IMR-90 (cell line): Measurements from ENCODE around the gene SCYGR2. TPM values are rescaled to one million over a fixed set of nuclear protein-coding genes. Genes with fewer than 3 reads are reported as not detected.

Experiments used
- ATAC-seq: fragments of 200-7000 bp; cut with Tn5 transposase; 2 replicates; pipeline ENCODE4 v1.9.1; 2020; ENCODE audit warnings: low read depth, mild to moderate bottlenecking, moderate library complexity
- BruUV-seq: library from RNA; stranded (reverse); fragments of 400-500 nt; replicated peaks from 2 replicates; lab custom pipeline; 2021; lab: Mats Ljungman, UMichigan
- CTCF ChIA-PET: fragments of 300-600 bp; formaldehyde crosslinking; extraction: SDS; loops from one replicate; lab custom pipeline; 2021; ENCODE audit warnings: antibody characterized with exemption; lab: Yijun Ruan, JAX
- POLR2A ChIA-PET: fragments of 300-600 bp; sonication (Branson Sonifier 250); formaldehyde crosslinking; loops from one replicate; lab custom pipeline; 2022; ENCODE audit warnings: antibody characterized with exemption; ENCODE audit not compliant: unreplicated experiment; lab: Charles Lee
- DNase-seq: peaks from one replicate; pipeline ENCODE4 v3.0.0; 2013
- H2AFZ ChIP-seq: replicated peaks from 2 replicates; pipeline ENCODE3; 2013; ENCODE audit warnings: low read length, mild to moderate bottlenecking; ENCODE audit not compliant: poor library complexity
- H2AK5ac ChIP-seq: 2 replicates; pipeline ENCODE4 v1.6.1; 2013; ENCODE audit warnings: low read depth, low read length, inconsistent platforms
- H2AK9ac ChIP-seq: replicated peaks from 2 replicates; pipeline ENCODE3; 2013; ENCODE audit warnings: mild to moderate bottlenecking, low read depth, low read length, moderate library complexity; ENCODE audit not compliant: poor library complexity
- H2BK120ac ChIP-seq: 2 replicates; pipeline ENCODE4 v1.6.1; 2013; ENCODE audit warnings: low read depth, low read length, inconsistent platforms
- H2BK15ac ChIP-seq: 3 replicates; pipeline ENCODE4 v1.6.1; 2013; ENCODE audit warnings: low read depth, low read length, inconsistent platforms
- H2BK20ac ChIP-seq: 2 replicates; pipeline ENCODE4 v1.6.1; 2013; ENCODE audit warnings: low read depth, mild to moderate bottlenecking, inconsistent platforms, low read length, moderate library complexity
- H2BK5ac ChIP-seq: 2 replicates; pipeline ENCODE4 v1.6.1; 2013; ENCODE audit warnings: mild to moderate bottlenecking, low read depth, low read length, inconsistent platforms; ENCODE audit not compliant: poor library complexity, severe bottlenecking
- H3K14ac ChIP-seq: replicated peaks from 2 replicates; pipeline ENCODE4 v1.6.1; 2013; ENCODE audit warnings: low read depth, low read length, inconsistent platforms
- H3K18ac ChIP-seq: 2 replicates; pipeline ENCODE4 v1.6.1; 2013; ENCODE audit warnings: low read depth, low read length, control low read depth
- H3K23ac ChIP-seq: 2 replicates; pipeline ENCODE4 v1.6.1; 2013; ENCODE audit warnings: low read depth, low read length, inconsistent platforms
- H3K27ac ChIP-seq: 2 replicates; pipeline ENCODE4 v1.5.1; 2013; ENCODE audit warnings: mild to moderate bottlenecking, control low read depth, low read length; ENCODE audit not compliant: insufficient read depth
- H3K27me3 ChIP-seq: 2 replicates; pipeline ENCODE4 v1.6.1; 2013; ENCODE audit warnings: low read length; ENCODE audit not compliant: control insufficient read depth, insufficient read depth
- H3K36me3 ChIP-seq: 2 replicates; pipeline ENCODE4 v1.6.1; 2013; ENCODE audit warnings: low read length, mixed read lengths; ENCODE audit not compliant: control insufficient read depth, insufficient read depth
- H3K4ac ChIP-seq: 2 replicates; pipeline ENCODE4 v1.6.1; 2013; ENCODE audit warnings: low read depth, low read length, inconsistent platforms
- H3K4me1 ChIP-seq: 2 replicates; pipeline ENCODE4 v1.6.1; 2013; ENCODE audit warnings: low read length, mixed read lengths; ENCODE audit not compliant: control insufficient read depth, insufficient read depth
- H3K4me2 ChIP-seq: 2 replicates; pipeline ENCODE4 v1.6.1; 2013; ENCODE audit warnings: low read depth, mild to moderate bottlenecking, control low read depth, low read length, moderate library complexity
- H3K4me3 ChIP-seq: 2 replicates; pipeline ENCODE4 v1.5.1; 2013; ENCODE audit warnings: low read depth, mild to moderate bottlenecking, control low read depth, low read length, moderate library complexity; ENCODE audit not compliant: insufficient read depth
- H3K56ac ChIP-seq: 2 replicates; pipeline ENCODE4 v1.6.1; 2013; ENCODE audit warnings: low read length, inconsistent platforms; ENCODE audit not compliant: insufficient read depth; ENCODE audit errors: extremely low read depth
- H3K79me1 ChIP-seq, 2 experiments: 2 replicates each; pipeline ENCODE4 v1.6.1; 2013; ENCODE audit warnings: low read length in 2 of 2, inconsistent platforms in 1 of 2, low read depth in 1 of 2
- H3K9ac ChIP-seq: 2 replicates; pipeline ENCODE4 v1.6.1; 2013; ENCODE audit warnings: low read depth, low read length, control low read depth
- H3K9me1 ChIP-seq: 2 replicates; pipeline ENCODE4 v1.6.1; 2013; ENCODE audit warnings: low read length, inconsistent platforms; ENCODE audit not compliant: insufficient read depth
- H3K9me3 ChIP-seq: 2 replicates; pipeline ENCODE4 v1.6.1; 2013; ENCODE audit warnings: low read length; ENCODE audit not compliant: control insufficient read depth, insufficient read depth
- H4K20me1 ChIP-seq: 2 replicates; pipeline ENCODE4 v1.6.1; 2013; ENCODE audit warnings: low read length, inconsistent platforms; ENCODE audit not compliant: insufficient read depth
- H4K5ac ChIP-seq: 2 replicates; pipeline ENCODE4 v1.6.1; 2013; ENCODE audit warnings: mild to moderate bottlenecking, low read depth, low read length, control low read depth
- H4K8ac ChIP-seq, 2 experiments: 2 replicates each; pipeline ENCODE4 v1.6.1; 2013; ENCODE audit warnings: low read depth in 2 of 2, low read length in 2 of 2, control low read depth in 1 of 2, inconsistent platforms in 1 of 2
- H4K91ac ChIP-seq: 2 replicates; pipeline ENCODE4 v1.6.1; 2013; ENCODE audit warnings: low read depth, low read length, inconsistent platforms; ENCODE audit not compliant: insufficient read depth
- MAFK ChIP-seq: IDR thresholded peaks from 2 replicates; pipeline ENCODE4 v1.6.1; 2012; ENCODE audit warnings: low read depth, low read length, improper control_type of control experiment
- RFX5 ChIP-seq: IDR thresholded peaks from 2 replicates; pipeline ENCODE4 v1.8.0; 2012; ENCODE audit warnings: low read depth, mild to moderate bottlenecking, low read length, moderate library complexity
- dilution Hi-C: fragments of 300-500 bp; cut with HindIII; formaldehyde crosslinking; loops from one replicate; pipeline ENCODE4 v1.14.3; 2018; ENCODE audit warnings: low sequenced_read_pairs; ENCODE audit not compliant: unreplicated experiment
- in situ Hi-C: fragments of 300-500 bp; cut with MboI; formaldehyde crosslinking; loops from 3 replicates; pipeline ENCODE4 v1.14.3; 2019; ENCODE audit warnings: low sequenced_read_pairs, inconsistent platforms, mixed read lengths
- intact Hi-C: fragments of 100-400 bp; cut with micrococcal nuclease; formaldehyde crosslinking; loops from 2 replicates; pipeline ENCODE4 v1.10.0; 2022
- polyA plus RNA-seq, 3 experiments: library from polyadenylated mRNA; depleted of rRNA; stranded (reverse); fragments of >200 nt; gene quantifications; 2 replicates each; pipeline ENCODE4 v1.2.3, GENCODE V29; 2012; ENCODE audit warnings: low replicate concordance in 1 of 3
- total RNA-seq: library from RNA; depleted of rRNA; stranded (reverse); fragments of >200 nt; gene quantifications from 2 replicates; pipeline ENCODE4 v1.2.3, GENCODE V29; 2012

Gene SCYGR2
- total and polyA plus RNA-seq, 2 of the 4 experiments (the other 2 are of a cell fraction), result not detected

- ChIA-PET POLR2A (no interaction called here), CTCF (interaction anchor here (1.0 kb wide), 1 partner anchor 12 kb away, joined by 6 read pairs; no protein-coding TSS in a partner anchor)
- Histone ChIP-seq H3K36me3 (no peaks in the 10 kb centered on the region), H3K4ac (no peak overlapping the region), H2AK5ac (no peak overlapping the region), H3K9ac (no peak overlapping the region), H2BK15ac (no peak overlapping the region), H2BK5ac (no peak overlapping the region), H2AK9ac (no peak overlapping the region), H3K9me3 (no peaks in the 10 kb centered on the region), H2BK120ac (no peak overlapping the region), H3K14ac (no peak overlapping the region), H3K4me2 (no peak overlapping the region), H3K23ac (no peak overlapping the region), H2BK20ac (no peak overlapping the region), H4K5ac (no peak overlapping the region), H3K79me1 (no peaks in the 10 kb centered on the region), H3K27me3 (peaks cover 2% of the 10 kb centered on the region; the same call in 1 of the 2 replicates), H3K27ac (no peak overlapping the region), H3K56ac (no peak overlapping the region), H4K91ac (no peak overlapping the region), H3K4me1 (no peaks in the 10 kb centered on the region), H2AFZ (no peak overlapping the region), H3K18ac (no peak overlapping the region), H4K8ac (no peak overlapping the region), H3K4me3 (no peak overlapping the region), H3K9me1 (no peaks in the 10 kb centered on the region), H4K20me1 (no peaks in the 10 kb centered on the region)
- no TSS peak for BruUV-seq
- DNase-seq (no peak), ATAC-seq (no peak)
- in situ Hi-C loops, result no loop called here
- intact Hi-C loops, result no loop called here
- no peak for TF ChIP-seq MAFK
- TF ChIP-seq RFX5, result no peak
- dilution Hi-C loops, result no loop called here
Observed at GRCh38 chr2:227597036-227597435, 1.7 kb upstream of the SCYGR2 start.
